Activated CD4-positive, alpha-beta T cell treated with anti-CD3 and anti-CD28 coated beads, Interleukin-2, Interleukin-4, amounts not matched to agents 100 ng/mL and 50 ng/mL, durations not matched to agents 16 hours and 8 hours (primary cell): ENCODE data around the gene BDKRB1.
A peak's percentile ranks its signal among the peaks of the same experiment; 100 is the strongest.

Experiments
- DNase-seq: peaks from one replicate; pipeline ENCODE4 v3.0.0-alpha.2; 2020; ENCODE audit warnings: low spot score

BDKRB1 gene

DNA sequence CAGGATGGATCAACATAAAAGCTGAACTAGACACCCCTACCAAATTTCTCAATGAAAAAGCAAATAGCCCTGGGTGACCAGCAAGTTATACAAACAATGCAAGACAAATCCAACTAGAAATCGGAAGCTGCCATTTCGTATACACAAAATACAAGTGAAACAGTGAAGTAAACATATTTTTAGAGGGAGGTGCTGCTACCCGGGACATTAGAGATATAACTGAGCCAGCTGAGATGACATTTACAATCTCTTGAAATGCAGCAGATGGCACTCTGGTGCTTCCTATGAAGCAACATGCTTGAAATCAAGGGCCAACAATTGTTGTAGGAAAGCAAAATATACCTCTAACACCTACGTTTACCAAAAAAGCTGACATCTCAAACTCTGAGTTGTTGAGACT is 25.5 kb downstream of the BDKRB1 start:
- no peak for DNase-seq

DNA sequence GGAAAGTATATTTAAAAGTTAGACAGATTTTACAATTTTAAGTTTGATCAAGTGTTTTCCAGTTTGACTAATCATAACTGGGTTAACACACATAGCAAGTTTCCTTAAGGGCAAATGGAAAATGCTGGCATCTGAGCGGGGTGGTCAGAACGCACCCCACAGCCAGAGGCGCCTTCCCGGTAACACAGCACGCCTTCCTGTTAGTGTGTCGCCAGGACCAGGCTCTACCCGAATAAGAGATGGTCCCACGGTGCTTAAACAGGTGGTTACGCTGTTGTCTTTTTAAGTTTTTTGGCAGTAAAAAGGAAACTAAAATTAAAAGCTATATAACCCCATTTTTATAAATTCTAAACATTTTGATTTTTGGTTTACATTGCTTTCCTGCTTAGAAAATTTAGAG is 28.0 kb downstream of the BDKRB1 start:
- DNase-seq, result no peak

DNA sequence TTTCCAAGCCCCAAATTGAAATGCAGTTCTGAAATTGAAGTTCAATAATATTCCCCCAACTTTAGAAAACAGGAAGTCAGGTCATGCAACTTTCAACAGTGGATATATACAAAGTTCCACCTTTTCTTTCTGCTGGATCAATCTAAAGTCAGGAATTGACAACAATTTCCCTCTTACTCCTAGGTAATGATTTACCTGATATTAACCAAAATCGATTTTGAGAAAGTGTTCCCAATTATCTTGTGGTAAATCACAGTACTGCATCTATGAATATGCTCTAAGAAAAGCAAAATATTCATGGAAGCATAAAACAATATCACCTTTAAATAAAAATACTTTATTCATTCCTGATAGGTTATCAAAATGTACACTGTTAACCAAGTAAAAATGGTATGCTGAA is 28.4 kb downstream of the BDKRB1 start:
- no peak for DNase-seq

DNA sequence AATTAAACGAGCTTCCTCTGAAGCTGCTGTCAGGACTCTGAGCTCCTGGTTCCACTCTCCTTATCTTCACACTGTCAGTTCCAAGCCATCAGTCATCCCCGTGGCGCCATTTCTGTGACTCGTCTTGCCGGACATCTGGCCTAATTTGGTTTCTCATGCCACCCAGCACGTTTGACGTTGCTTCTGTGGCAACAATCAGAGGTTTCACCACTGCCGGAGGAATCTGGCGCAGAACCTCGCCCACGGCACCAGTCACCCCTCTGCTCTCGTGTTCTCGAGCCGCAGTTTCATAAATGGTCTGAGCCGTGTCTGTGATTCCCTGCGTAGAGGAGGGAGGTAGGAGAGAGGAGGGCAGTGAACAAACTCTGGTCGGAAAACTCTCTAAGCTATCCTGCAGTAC is 29.7 kb downstream of the BDKRB1 start:
- no peak for DNase-seq

DNA sequence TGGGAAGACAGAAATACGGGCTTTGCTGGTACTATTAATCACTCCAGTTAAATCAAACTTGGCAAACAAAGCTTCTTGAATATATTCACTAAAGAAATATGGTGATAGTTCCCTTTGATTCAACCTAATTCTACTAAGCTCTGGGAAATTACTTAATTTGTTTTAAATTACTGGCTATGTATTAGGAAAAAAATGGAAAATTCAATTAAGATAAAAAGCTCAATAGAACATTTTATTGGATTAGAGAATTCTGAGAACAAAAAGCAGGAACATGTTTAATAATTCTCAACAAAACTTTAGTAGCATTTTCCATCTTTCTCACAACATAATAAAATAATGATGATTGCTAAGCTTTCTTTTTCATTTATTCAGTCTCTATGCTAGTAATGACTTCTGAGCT is 30.2 kb downstream of the BDKRB1 start:
- DNase-seq, result no peak

DNA sequence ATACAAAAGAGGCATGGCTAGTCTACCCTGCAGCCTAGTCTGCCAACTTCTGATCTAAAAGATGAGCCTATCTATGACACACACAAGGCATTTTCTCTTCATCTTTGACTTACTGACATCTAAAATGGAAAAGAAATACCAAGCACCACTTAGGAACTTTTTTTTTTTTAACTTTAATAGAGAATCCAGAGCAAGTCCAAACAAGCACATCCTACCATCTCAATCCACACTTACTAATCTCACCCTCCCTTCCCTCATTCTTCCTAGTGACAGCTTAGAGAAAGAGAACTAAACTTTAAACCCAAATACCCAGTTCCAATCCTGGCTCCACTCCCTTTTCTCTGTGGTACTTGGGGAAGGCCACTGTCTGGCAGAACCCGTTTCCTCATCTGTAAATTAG is 31.8 kb downstream of the BDKRB1 start:
- no peak for DNase-seq

DNA sequence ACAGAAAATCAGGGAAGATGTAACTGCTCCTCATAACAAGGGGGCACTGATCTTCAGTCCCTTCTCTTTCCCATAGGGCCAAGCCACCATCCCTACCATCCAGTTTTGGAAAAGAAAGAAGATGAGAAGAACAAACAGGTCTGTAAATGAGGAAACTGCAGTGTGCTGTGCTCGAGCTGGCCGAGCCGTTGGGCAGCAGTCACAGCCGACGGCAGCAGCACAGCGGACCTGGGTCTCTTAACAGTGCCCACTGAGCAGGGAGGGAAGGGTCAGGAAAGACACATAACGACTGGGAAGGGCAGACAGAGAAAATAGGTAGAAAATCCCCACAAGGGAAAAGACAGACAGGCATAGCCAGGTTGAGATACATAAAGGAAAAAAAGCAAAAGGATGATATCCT is 38.2 kb downstream of the BDKRB1 start:
- DNase-seq, result no peak

DNA sequence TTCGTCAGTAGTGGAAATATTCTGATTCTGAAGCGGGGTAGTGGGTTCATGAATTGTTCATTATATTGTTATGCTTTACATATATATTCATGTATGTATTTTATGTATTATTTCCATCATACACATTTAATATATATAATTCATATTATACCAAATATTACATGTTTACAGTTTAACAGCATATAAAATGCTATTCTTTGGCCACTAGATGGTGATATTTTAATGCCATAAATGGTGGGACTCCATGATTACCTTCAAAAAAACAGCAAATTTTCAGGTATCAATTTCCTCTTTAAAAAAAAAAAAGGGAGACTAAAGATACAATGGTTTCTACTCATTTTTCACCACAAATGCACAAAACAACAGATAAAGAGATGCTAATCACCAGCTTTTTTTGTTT is 41.0 kb downstream of the BDKRB1 start:
- DNase-seq, result peak; percentile 20

DNA sequence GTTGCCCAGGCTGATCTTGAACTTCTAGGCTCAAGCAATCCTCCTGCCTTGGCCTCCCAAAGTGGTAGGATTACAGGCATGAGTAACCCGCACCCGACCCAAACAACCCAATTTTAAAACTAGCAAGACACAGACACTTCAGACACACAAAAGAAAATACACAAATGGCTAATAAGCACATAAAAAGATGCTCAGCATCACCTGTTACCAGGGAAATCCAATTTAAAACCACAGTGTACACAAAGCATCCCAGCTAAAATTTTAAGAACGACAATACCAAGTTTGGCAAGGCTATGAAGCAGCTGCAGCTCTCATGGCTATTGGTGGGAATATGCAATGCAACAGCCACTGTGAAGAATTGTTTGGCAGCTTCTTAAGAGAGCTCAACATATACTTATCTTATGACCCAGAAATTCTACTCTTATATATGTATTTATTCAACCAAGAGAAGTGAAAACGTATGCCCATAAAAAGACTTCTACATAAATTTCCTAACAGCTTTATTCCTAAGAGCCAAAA is 42.0 kb downstream of the BDKRB1 start:
- DNase-seq, result no peak

DNA sequence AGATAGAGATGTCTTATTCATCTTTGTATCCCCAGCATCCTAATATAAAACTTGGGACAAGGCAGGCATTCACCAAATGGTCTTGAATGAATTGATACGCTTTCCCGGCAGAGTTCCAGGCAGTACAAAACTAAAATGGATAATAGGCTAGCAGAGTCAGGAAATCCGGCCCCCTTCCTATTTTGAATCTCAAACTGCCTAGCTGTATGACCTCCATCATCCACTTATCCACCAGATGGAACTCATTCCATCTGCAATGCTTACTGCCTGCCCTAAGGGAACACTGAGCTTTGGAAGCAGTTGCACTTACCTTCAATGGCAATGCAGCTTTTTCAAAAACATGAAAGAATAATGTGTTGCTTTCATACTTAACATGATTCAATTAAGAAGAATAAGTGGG is 43.4 kb downstream of the BDKRB1 start:
- no peak for DNase-seq

DNA sequence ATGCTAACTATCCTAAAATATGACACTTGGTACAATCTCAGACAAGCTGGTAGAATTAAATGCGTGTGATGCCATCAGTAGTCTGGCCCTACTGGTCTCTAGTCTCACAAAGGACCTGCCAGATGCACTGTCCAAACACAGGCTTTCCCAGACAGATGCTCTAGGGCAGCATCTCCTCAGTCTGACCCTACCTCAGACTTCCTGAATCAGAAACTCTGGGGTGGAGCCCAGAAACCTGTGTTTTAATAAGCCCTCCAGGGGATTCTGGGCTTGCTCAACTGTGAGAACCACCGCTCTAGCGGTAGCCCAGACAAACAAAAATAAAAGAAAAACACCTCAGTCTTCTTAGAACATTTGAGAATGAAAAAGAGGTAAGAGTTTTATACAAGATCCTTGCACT is 48.0 kb downstream of the BDKRB1 start:
- no peak for DNase-seq

DNA sequence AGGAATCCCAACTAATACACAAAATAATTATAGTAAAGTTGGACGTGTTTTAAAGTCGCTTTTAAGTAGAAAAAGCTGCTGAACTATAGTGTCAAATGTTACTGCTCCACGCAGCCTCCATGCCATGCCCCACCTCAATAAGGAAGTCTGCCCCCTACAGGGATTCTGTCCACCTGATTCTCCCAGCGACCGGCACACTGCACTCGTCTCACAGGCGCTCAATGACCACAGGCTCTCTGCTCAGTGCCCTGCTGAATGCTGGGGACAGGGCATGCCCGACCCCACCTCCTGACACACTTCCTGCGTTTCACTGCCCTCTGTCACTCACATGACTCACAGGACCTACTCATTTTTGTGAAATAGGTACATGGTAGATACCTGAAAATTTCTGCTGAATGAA is 48.9 kb downstream of the BDKRB1 start:
- DNase-seq, result no peak

DNA sequence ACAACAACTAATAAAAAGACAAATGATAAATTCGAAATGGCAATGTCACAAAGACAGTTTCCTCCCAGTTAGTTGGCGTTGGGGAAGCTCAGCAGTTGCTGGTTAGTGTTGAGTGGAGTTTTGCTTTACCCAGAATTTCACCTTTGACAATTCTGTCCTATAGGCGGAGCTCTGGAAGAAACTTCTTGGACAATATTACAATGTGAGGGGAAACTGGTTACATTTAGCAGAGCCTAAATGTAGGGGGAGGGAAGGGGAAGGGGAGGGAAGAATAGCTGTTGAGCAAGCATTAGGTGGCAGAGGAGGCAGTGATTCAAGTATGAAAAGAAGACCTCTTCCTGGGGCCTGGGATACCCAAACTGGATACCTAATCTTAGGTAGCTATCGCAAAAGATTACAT is 51.4 kb downstream of the BDKRB1 start:
- DNase-seq, result no peak

DNA sequence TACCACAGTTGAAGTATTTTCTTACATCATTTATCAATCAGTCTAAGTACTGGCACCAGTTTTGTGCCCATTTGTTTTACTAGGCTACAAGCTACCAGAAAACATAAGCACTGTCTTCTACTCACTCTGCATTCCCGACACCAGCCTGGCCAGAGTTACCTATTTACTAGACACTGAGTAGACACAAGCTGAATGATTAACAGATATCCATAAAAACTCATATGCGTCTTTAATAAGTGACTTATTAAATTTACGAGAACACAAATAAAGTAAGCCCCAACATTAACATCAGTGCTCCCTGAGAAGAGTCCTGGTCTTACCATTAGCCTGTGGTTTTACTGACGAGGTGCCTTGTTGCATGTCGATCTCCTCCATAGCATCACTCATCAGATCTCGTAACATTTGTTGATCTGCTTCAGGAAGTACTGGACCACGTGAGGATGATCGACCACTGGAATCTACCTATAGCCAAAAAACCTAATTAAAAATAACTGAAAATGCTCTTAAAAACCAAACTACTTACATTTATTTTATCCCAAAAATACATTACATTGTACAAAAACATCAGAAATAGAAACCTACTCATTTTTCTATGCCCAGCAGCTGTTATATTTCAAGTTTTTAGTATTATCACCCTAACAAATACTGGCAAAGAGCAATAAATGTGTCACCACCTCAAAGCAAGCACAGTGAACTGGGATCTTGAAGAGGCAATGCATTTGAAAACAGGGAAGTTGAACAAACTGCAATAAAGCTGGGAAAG is 53.3 kb downstream of the BDKRB1 start:
- DNase-seq, result no peak

DNA sequence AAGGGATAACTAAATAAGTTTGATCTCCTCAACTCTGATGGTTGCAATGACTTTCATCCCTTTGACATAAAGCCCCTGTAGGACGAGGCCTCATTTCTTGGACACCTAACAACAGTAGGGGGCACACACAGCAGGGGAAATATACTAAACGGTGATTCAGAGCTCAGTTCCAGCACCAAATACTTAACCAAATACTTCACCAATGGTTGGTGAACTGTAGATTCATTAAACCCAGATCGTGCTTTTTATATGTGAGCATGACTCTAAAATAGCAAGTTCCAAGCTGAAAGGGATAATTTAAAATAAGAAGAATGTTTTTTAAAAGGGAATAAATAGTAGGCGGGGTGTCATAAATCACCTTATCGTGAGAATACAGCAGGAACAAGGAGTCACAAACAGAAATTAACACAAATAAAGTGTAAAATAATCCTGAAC is 53.9 kb downstream of the BDKRB1 start:
- no peak for DNase-seq

DNA sequence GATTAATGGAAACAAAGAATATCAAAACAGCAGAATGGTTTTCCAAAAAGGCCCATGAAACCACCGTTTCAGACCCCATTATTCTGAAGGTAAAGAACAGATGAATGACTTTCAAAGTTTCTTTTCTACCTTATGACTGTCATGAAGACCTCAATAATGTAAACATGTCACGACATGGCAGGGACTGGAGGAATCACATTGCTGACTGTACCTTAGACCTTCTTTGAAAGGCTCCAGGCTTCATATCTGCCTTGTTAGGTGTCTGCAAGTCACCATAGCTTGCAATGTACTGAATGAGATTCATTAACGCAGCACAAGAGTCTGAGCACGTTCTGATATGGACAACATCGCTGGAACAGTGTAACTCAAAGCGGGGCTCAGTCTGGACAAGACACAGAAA is 54.9 kb downstream of the BDKRB1 start:
- no peak for DNase-seq
